Endothelial cell of umbilical vein (primary cell): ENCODE data around the gene SCAF8. TPM values are rescaled to one million over a fixed set of nuclear protein-coding genes. Genes with fewer than 3 reads are reported as not detected.

Experiments used
- BruUV-seq: library from RNA; stranded (reverse); fragments of 400-500 nt; replicated peaks from 2 replicates; lab custom pipeline; 2021; lab: Mats Ljungman, UMichigan
- CTCF ChIA-PET: fragments of 300-600, 350-600 bp; sonication (Branson Sonifier 250); formaldehyde crosslinking; loops from one replicate; lab custom pipeline; 2021; ENCODE audit warnings: antibody characterized with exemption, inconsistent platforms; lab: Charles Lee
- POLR2A ChIA-PET: fragments of 300-600, 350-600 bp; sonication (Branson Sonifier 250); formaldehyde crosslinking; loops from one replicate; lab custom pipeline; 2021; ENCODE audit warnings: antibody characterized with exemption, inconsistent platforms; lab: Charles Lee
- DNase-seq: peaks from one replicate; pipeline ENCODE4 v3.0.0-alpha.2; 2011; ENCODE audit warnings: low read depth, low spot score
- FAIRE-seq: peaks from 2 replicates; lab custom pipeline; 2011; peaks lifted over from hg19 to GRCh38; lab: Jason Lieb, UNC
- H2AFZ ChIP-seq: 2 replicates; pipeline ENCODE4 v1.6.0; 2012; ENCODE audit warnings: low read depth, low read length, control low read depth, inconsistent platforms
- H3K27ac ChIP-seq: 2 replicates; pipeline ENCODE4 v1.5.1; 2011; ENCODE audit warnings: low read depth, mild to moderate bottlenecking, control low read depth, low read length, moderate library complexity; ENCODE audit not compliant: insufficient read depth
- H3K27me3 ChIP-seq, 2 experiments: 2 replicates each; pipeline versions ENCODE4 v1.6.0 to v1.6.1; 2011; ENCODE audit warnings: low read length in 2 of 2, mixed read lengths in 1 of 2; ENCODE audit not compliant: control insufficient read depth in 2 of 2, insufficient read depth in 2 of 2
- H3K36me3 ChIP-seq, 2 experiments: 2 replicates in 1 of 2; 3 replicates in 1 of 2; pipeline ENCODE4 v1.5.1; 2011; ENCODE audit warnings: low read length in 2 of 2, mild to moderate bottlenecking in 1 of 2, moderate library complexity in 1 of 2; ENCODE audit not compliant: control insufficient read depth in 2 of 2, insufficient read depth in 2 of 2; ENCODE audit errors: extremely low read depth in 1 of 2
- H3K4me1 ChIP-seq: 3 replicates; pipeline ENCODE4 v1.5.1; 2011; ENCODE audit warnings: mild to moderate bottlenecking, low read length; ENCODE audit not compliant: control insufficient read depth, insufficient read depth; ENCODE audit errors: extremely low read depth
- H3K4me2 ChIP-seq: 2 replicates; pipeline ENCODE4 v1.6.1; 2011; ENCODE audit warnings: low read length, control low read depth, mixed read lengths; ENCODE audit not compliant: insufficient read depth
- H3K4me3 ChIP-seq, 3 experiments: fragments of 200-600 bp in 1 of 3; sonication (generic), shearing (Covaris generic) in 1 of 3; replicated peaks in 1 of 3; 2 replicates each; pipeline ENCODE4 v1.5.1; 2011 to 2016; ENCODE audit warnings: control low read depth in 3 of 3, low read length in 3 of 3, mild to moderate bottlenecking in 2 of 3, inconsistent platforms in 1 of 3, low read depth in 1 of 3, moderate library complexity in 1 of 3; ENCODE audit not compliant: insufficient read depth in 1 of 3
- H3K79me2 ChIP-seq: 2 replicates; pipeline ENCODE4 v1.6.0; 2012; ENCODE audit warnings: low read length, inconsistent platforms; ENCODE audit not compliant: control insufficient read depth, insufficient read depth
- H3K9ac ChIP-seq: replicated peaks from 2 replicates; pipeline ENCODE3; 2011; ENCODE audit warnings: low read length, control low read depth; ENCODE audit not compliant: insufficient read depth; ENCODE audit errors: extremely low read depth
- H3K9me1 ChIP-seq: replicated peaks from 3 replicates; pipeline ENCODE4 v1.6.0; 2011; ENCODE audit warnings: mild to moderate bottlenecking, low read length; ENCODE audit not compliant: control insufficient read depth, insufficient read depth; ENCODE audit errors: extremely low read depth
- H3K9me3 ChIP-seq: replicated peaks from 2 replicates; pipeline ENCODE4 v1.5.1; 2012; ENCODE audit warnings: low read length, inconsistent platforms; ENCODE audit not compliant: control insufficient read depth, insufficient read depth
- H4K20me1 ChIP-seq: replicated peaks from 2 replicates; pipeline ENCODE3; 2011; ENCODE audit warnings: mild to moderate bottlenecking, low read length; ENCODE audit not compliant: control insufficient read depth, insufficient read depth; ENCODE audit errors: extremely low read depth
- CTCF ChIP-seq, 2 donors: IDR thresholded peaks; 1 replicate in 1 of 2; 2 replicates in 1 of 2; pipeline ENCODE4 v1.5.1; 2011; ENCODE audit warnings: low read length in 2 of 2, mild to moderate bottlenecking in 2 of 2, moderate library complexity in 2 of 2, control low read depth in 1 of 2, inconsistent platforms in 1 of 2, low read depth in 1 of 2; ENCODE audit not compliant: insufficient read depth in 1 of 2; ENCODE audit errors: extremely low read depth in 1 of 2
- EZH2 ChIP-seq: IDR thresholded peaks from 2 replicates; pipeline ENCODE4 v1.6.1; 2012; ENCODE audit warnings: borderline replicate concordance, low read depth, mild to moderate bottlenecking, moderate library complexity, low read length, inconsistent platforms; ENCODE audit not compliant: severe bottlenecking
- FOS ChIP-seq: IDR thresholded peaks from 2 replicates; pipeline ENCODE4 v1.6.1; 2011; ENCODE audit warnings: mild to moderate bottlenecking, low read length, moderate library complexity, borderline replicate concordance; ENCODE audit not compliant: insufficient read depth
- GATA2 ChIP-seq: IDR thresholded peaks from 2 replicates; pipeline ENCODE4 v1.7.0; 2011; ENCODE audit warnings: low read depth, mild to moderate bottlenecking, moderate library complexity, mixed read lengths, low read length; ENCODE audit not compliant: insufficient read length, insufficient read depth
- JUN ChIP-seq: IDR thresholded peaks from 2 replicates; pipeline ENCODE4 v1.6.1; 2011; ENCODE audit warnings: borderline replicate concordance, low read depth; ENCODE audit not compliant: insufficient read length, insufficient read depth
- POLR2A ChIP-seq: IDR thresholded peaks from 2 replicates; pipeline ENCODE4 v1.6.1; 2012; ENCODE audit warnings: low read depth, mild to moderate bottlenecking, control low read depth, low read length
- dilution Hi-C: fragments of 300-500 bp; cut with MboI; formaldehyde crosslinking; loops from one replicate; pipeline ENCODE4 v1.15.0; 2019; ENCODE audit warnings: low sequenced_read_pairs; ENCODE audit not compliant: extremely low pct_ligation_motif_present
- intact Hi-C: fragments of 100-400 bp; cut with micrococcal nuclease; formaldehyde crosslinking; loops from one replicate; pipeline ENCODE4 v1.10.0; 2022
- polyA plus RNA-seq, 4 experiments: library from polyadenylated mRNA; depleted of rRNA in 3 of 4; stranded (reverse) in 3 of 4; unstranded in 1 of 4; fragments of >200 nt; gene quantifications; 2 replicates each; pipeline versions ENCODE4 v1.2.1 to v1.2.3, GENCODE V29; 2011 to 2012; ENCODE audit warnings: missing spikeins in 1 of 4
- total RNA-seq: library from RNA; stranded (reverse); gene quantifications from 2 replicates; pipeline ENCODE4 v1.2.3, GENCODE V29; 2021

Gene SCAF8
- total and polyA plus RNA-seq, 2 donors (not counting 3 experiments of a cell fraction or from before 2014, with no cell fraction given): 11.7 to 37.8 TPM

- peaks cover 26% of the 10 kb centered on the region for H4K20me1 ChIP-seq
- TF ChIP-seq GATA2: no peak
- no peak overlapping the region for H3K4me3 ChIP-seq
- no peak overlapping the region for H2AFZ ChIP-seq
- no peak overlapping the region for H3K27ac ChIP-seq
- H3K4me2 ChIP-seq: no peak overlapping the region
- POLR2A ChIA-PET: no interaction called here
- BruUV-seq: no TSS peak
- DNase-seq (peak; percentile 8), FAIRE-seq (no peak)
- dilution Hi-C loops (no loop called here), intact Hi-C loops (loop anchor here (2.0 kb wide), 1 partner anchor 31 kb away; no protein-coding TSS in a partner anchor)
- peaks cover 99% of the 10 kb centered on the region for H3K79me2 ChIP-seq
- H3K9me1 ChIP-seq: no peaks in the 10 kb centered on the region
- no peaks in the 10 kb centered on the region for H3K9me3 ChIP-seq
- CTCF ChIA-PET: interaction anchor here (0.7 to 2.2 kb wide), 2 partner anchors 9 kb away, joined by 3 to 5 read pairs; no protein-coding TSS in a partner anchor
- no peak overlapping the region for H3K9ac ChIP-seq
- H3K36me3 ChIP-seq: no peaks in the 10 kb centered on the region
- peaks cover 9% of the 10 kb centered on the region for H3K4me1 ChIP-seq
- no peaks in the 10 kb centered on the region for H3K27me3 ChIP-seq
Observed at GRCh38 chr6:154766288-154766687, 33.1 kb downstream of the SCAF8 start.

- DNase-seq (peak; percentile 54), FAIRE-seq (peak; percentile 37)
- Histone ChIP-seq H3K9me3 (no peaks in the 10 kb centered on the region), H3K4me1 (peaks cover 9% of the 10 kb centered on the region), H3K79me2 (peaks cover 100% of the 10 kb centered on the region), H4K20me1 (peaks cover 26% of the 10 kb centered on the region), H3K9ac (no peak overlapping the region), H3K36me3 (no peaks in the 10 kb centered on the region), H2AFZ (no peak overlapping the region), H3K4me2 (no peak overlapping the region), H3K9me1 (no peaks in the 10 kb centered on the region), H3K4me3 (no peak overlapping the region), H3K27me3 (no peaks in the 10 kb centered on the region), H3K27ac (no peak overlapping the region)
- no TSS peak for BruUV-seq
- no peak for TF ChIP-seq FOS
- no peak for TF ChIP-seq POLR2A
- no peak for TF ChIP-seq CTCF (IDR thresholded peaks at IDR 0.05; ENCODE audit: extremely low read depth in 1 of 2, insufficient read depth in 1 of 2, low read depth in 1 of 2, low read length in 2 of 2)
- no peak for TF ChIP-seq EZH2
- TF ChIP-seq JUN: no peak
- TF ChIP-seq GATA2: no peak
- intact Hi-C loops: loop anchor here (2.0 kb wide), 1 partner anchor 32 kb away; no protein-coding TSS in a partner anchor
- ChIA-PET POLR2A (no interaction called here), CTCF (interaction anchor here (0.7 to 2.2 kb wide), 5 partner anchors 9 to 29 kb away, joined by 3 to 5 read pairs (median 3); no protein-coding TSS in a partner anchor)
- dilution Hi-C loops: no loop called here
Observed at GRCh38 chr6:154767003-154767723, 33.9 kb downstream of the SCAF8 start.
